Stimulated activated CD8-positive, alpha-beta memory T cell treated with anti-CD3 and anti-CD28 coated beads, Interleukin-7, amount 100 ng/mL, for 4 hours (primary cell): ENCODE data around the gene XPNPEP1.

ENCODE experiments used
- DNase-seq, 2 donors: peaks; one replicate each; pipeline ENCODE4 v3.0.0-alpha.2; 2020; ENCODE audit warnings: low read depth in 2 of 2

Gene XPNPEP1

GRCh38 chr10:109893386-109893785 lies 29.9 kb downstream of the XPNPEP1 start:
- DNase-seq: no peak

DNA sequence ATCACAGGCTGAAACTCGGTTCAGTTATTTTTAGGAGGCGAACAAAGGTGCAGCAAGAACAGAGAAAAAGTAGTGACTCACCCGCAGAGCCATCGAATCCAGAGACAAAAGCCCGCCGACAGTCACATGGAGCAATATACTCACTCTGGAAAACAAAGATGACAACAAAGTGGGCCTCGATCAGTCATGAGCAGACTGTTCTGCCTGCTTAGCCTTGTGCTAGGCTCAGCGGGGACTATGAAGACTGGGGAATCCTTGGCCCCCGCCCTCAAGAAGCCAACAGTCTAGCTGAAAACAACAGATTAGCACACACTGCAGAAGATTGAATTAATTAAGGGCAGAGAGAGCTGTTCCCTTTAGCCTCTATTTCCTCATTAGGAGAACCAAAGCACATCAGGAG lies 30.4 kb downstream of the XPNPEP1 start:
- no peak for DNase-seq

GRCh38 chr10:109892117-109892516 lies 31.2 kb downstream of the XPNPEP1 start:
- no peak for DNase-seq

- DNase-seq: no peak
Observed at GRCh38 chr10:109891105-109891504, 32.2 kb downstream of the XPNPEP1 start.

- no peak for DNase-seq
Observed at GRCh38 chr10:109889867-109890266, 33.4 kb downstream of the XPNPEP1 start.

- no peak for DNase-seq
Observed at GRCh38 chr10:109887776-109888175, 35.5 kb downstream of the XPNPEP1 start.

DNA sequence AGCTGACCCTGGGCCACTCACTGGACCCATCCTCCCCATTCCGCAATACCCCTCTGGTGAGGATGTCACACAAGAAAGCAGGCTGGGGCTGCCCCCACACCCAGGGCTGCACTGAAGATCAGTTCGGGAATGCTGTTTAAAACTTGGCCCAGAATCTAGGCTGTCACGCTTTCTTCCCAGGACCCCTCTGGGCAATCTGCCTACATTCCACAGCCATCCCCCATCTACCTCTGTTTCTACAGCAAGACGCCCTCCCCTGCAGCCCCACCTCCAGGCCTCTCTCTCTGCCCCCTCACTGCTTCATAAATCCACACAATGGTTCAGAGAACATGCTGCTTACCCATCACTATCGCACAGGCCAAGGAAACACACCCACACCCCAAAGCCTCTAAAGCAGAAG lies 36.1 kb downstream of the XPNPEP1 start:
- DNase-seq: no peak

- no peak for DNase-seq
Observed at GRCh38 chr10:109886781-109887140, 36.5 kb downstream of the XPNPEP1 start.

DNA sequence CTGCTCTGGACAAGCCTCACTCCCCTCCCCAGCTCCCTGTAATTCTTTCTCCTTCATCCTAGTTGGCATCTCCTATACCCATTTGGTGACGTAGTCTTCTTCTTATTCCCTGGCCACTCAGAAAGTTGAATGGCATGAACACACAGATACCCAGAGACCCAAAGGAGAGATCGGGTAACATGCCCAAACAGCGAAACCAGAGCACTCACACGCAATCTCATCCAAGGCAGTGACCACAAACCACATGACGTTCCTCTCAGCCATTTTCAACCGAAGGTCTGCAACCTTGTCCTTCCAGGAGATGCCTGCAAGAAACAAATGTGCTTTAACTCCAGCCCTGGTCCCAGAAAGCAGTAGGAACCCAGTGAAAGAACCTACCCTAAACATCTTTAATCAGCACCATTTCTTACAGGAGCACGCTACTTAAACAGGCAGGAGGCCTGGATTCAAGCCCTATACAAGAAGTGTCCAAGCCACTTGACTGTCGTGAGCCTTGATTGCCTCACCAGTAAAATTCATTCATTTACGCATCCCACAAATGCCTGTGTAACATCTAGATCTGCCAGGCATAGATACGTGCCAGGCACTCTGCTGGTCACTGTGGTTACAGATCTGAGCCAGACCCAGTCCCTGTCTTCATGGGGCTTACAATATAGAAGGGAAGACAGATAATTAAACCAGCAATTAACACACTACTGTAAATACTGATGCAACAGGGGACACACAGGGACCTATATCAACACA lies 37.1 kb downstream of the XPNPEP1 start:
- DNase-seq: no peak

- DNase-seq: peak; percentile 14 to 37
Observed at GRCh38 chr10:109883859-109884771, 39.2 kb downstream of the XPNPEP1 start.

GRCh38 chr10:109882251-109883057 lies 40.9 kb downstream of the XPNPEP1 start:
- DNase-seq: no peak

DNA sequence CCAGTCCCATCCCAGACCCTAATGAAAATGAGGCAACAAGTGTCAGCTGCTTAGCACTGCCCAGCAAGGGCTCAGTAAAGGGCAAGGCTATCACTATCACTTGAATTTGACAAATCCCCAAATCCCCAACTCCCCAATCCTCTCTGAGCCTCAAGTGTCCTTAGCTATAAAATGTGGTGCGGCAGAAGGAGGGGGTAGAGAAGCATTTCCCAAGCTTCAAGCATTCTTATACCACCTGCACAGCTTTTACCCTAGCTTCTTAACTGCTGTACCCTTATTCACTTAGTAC lies 41.6 kb downstream of the XPNPEP1 start:
- DNase-seq: no peak

GRCh38 chr10:109880886-109881768 lies 42.2 kb downstream of the XPNPEP1 start:
- no peak for DNase-seq

DNA sequence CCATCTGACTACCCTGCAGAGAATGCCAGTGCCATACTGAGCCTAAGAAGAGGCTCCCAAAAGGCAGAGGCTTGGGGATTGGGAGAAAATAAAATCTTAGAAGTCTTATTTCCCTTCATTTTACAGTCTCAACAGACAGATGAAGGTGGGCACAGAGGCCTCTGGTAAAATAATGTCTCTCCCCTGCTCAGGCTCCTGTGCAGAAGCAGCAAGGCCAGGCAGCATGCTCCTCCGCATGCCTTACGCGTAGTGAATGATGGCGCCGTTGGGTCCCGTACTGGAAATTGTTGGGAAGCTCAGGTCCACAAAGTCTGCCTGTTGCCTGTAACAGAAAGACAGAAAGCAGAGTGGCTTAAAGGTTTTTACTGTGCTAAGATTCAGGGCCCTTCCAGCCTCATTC lies 45.8 kb downstream of the XPNPEP1 start:
- DNase-seq: no peak

DNA sequence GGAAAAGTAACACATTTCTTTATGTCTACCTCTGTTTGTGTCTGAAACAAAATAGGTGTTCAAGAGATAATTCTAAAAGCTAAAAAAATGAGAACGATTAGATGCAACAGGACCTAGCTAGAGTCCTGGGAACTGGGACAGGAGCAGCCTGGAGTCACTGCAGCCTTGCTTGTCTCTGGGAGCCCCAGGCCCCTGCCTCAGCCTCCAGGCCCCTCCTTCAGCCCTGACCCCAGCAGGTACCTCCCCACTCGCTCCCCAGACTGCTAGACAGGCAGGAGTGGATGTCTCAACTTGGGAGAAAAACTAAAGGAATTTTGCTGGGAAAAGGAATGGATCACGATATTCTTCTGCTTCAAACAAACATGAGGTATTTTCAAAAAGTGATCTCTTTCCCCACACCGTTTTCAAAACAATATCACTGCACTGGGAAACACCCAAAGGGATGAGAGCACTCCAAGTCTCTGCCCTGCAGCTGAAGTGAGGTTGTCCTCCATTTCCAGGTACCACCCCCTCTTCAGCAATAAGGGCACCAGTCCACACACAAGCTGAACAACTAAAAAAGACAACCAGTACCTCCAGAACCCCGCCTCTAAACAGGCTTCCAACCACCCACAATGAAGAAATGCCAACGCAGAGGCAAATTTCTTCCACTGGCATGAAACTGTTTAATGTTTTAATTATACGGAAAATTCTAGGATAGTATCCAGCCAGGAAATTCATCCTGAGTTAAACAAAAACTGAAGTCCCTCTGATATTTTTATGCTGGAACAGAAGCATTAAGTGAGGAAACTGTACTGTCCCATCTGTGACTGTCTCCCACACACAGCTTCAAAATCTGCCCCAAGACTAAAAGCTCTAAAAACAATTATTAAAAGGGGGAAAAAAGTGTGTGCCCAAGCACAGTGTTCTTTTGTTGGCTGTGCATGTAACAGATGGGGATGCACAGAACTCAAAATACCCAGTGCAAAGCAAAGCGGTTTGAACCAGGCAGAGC lies 47.2 kb downstream of the XPNPEP1 start:
- DNase-seq: no peak

GRCh38 chr10:109875151-109875568 lies 48.2 kb downstream of the XPNPEP1 start:
- DNase-seq: no peak

DNA sequence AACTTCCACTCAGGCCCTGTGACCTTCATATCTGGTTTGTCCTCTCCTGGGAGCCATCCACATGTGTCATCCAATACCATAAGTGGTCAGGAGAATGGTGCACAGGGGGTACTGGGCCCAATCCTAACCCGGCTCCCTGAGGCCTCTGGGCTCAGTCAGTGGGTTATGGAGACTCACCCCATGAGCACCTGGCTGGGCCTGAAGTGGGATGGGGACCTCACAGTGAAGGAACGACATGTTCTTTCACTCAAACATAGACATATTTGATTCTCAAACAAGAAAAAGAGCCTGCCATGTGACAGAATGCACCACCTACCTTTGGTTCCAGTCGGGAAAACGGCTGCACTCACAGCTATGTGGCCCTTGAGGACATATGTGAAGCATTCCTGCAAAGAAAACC lies 51.8 kb downstream of the XPNPEP1 start:
- DNase-seq: no peak

DNA sequence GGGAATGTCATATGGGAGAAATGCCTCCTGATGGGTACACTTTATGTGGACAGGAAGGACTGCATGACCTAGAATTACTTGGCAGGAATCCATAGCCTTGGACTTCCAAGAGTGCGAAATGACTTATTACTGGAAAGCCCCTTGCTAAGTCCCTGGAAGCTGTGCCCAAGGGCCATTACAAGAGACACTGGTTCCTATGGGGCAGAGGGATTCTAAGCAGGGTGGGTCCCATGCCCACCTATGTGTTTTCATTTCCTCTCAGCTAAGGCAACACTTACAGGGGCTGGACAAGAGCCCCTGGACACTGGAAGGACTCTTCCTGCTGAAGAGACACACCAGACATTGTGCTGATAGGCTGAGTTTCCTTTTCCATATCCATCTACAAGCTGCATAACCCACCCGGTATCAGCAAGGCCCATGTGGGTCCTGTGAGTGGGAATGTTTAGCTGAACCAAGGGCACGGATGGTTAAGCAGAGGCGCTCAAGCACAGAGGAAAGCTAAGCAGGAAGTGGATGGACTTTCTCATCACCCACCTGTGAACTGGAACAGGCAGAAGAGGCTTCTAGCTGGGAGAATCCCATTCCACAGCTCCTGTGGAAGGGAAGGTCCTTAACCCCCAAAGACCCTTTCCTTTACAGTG lies 56.2 kb downstream of the XPNPEP1 start:
- no peak for DNase-seq

GRCh38 chr10:109866168-109866994 lies 56.9 kb downstream of the XPNPEP1 start:
- no peak for DNase-seq
